Mesendoderm (in vitro differentiated cells): Measurements from ENCODE around the gene RER1.

Experiments
- DNase-seq: peaks from one replicate; pipeline ENCODE4 v3.0.0; 2013
- H2AK5ac ChIP-seq: 2 replicates; pipeline ENCODE4 v1.6.1; 2013; ENCODE audit warnings: low read length, inconsistent platforms
- H2BK120ac ChIP-seq: 2 replicates; pipeline ENCODE4 v1.6.1; 2013; ENCODE audit warnings: low read depth, mild to moderate bottlenecking, low read length, moderate library complexity, mixed read lengths
- H2BK15ac ChIP-seq: replicated peaks from 2 replicates; pipeline ENCODE4 v1.6.1; 2013; ENCODE audit warnings: low read depth, mild to moderate bottlenecking, moderate library complexity
- H2BK5ac ChIP-seq: 2 replicates; pipeline ENCODE4 v1.6.1; 2013; ENCODE audit warnings: low read length, inconsistent platforms
- H3K18ac ChIP-seq: 2 replicates; pipeline ENCODE4 v1.6.1; 2013; ENCODE audit warnings: mild to moderate bottlenecking, low read length, mixed read lengths
- H3K23ac ChIP-seq: one replicate; pipeline ENCODE4 v1.6.1; 2013; ENCODE audit warnings: low read length
- H3K27ac ChIP-seq: 2 replicates; pipeline ENCODE4 v1.5.1; 2013; ENCODE audit warnings: low read depth, mild to moderate bottlenecking, inconsistent platforms, low read length, moderate library complexity
- H3K27me3 ChIP-seq: 2 replicates; pipeline ENCODE4 v1.6.1; 2013; ENCODE audit warnings: low read length, control low read depth, mild to moderate bottlenecking, inconsistent platforms; ENCODE audit not compliant: insufficient read depth, poor library complexity
- H3K36me3 ChIP-seq: 2 replicates; pipeline ENCODE4 v1.6.1; 2013; ENCODE audit warnings: low read length, inconsistent platforms; ENCODE audit not compliant: control insufficient read depth, insufficient read depth
- H3K4ac ChIP-seq: one replicate; pipeline ENCODE4 v1.6.1; 2013; ENCODE audit warnings: low read depth, mild to moderate bottlenecking, low read length, moderate library complexity
- H3K4me1 ChIP-seq: 2 replicates; pipeline ENCODE4 v1.6.1; 2013; ENCODE audit warnings: low read depth, low read length, inconsistent platforms; ENCODE audit not compliant: control insufficient read depth
- H3K4me2 ChIP-seq: 2 replicates; pipeline ENCODE4 v1.6.1; 2013; ENCODE audit warnings: low read length
- H3K4me3 ChIP-seq: 2 replicates; pipeline ENCODE4 v1.5.1; 2013; ENCODE audit warnings: mild to moderate bottlenecking, low read length
- H3K56ac ChIP-seq: one replicate; pipeline ENCODE4 v1.6.1; 2013; ENCODE audit warnings: low read length
- H3K79me1 ChIP-seq: 2 replicates; pipeline ENCODE4 v1.6.1; 2013; ENCODE audit warnings: low read length, inconsistent platforms
- H3K79me2 ChIP-seq: 2 replicates; pipeline ENCODE4 v1.6.1; 2013; ENCODE audit warnings: mild to moderate bottlenecking, low read length; ENCODE audit not compliant: control insufficient read depth, insufficient read depth
- H3K9ac ChIP-seq: 2 replicates; pipeline ENCODE4 v1.6.1; 2013; ENCODE audit warnings: low read length, inconsistent platforms
- H4K5ac ChIP-seq: one replicate; pipeline ENCODE4 v1.6.1; 2013; ENCODE audit warnings: low read length
- H4K8ac ChIP-seq: one replicate; pipeline ENCODE4 v1.6.1; 2013; ENCODE audit warnings: low read depth, mild to moderate bottlenecking, control low read depth, low read length, moderate library complexity
- WGBS: extraction: QIAGEN DNeasy Blood & Tissue Kit; methylation state at CpG from one replicate; pipeline ENCODE4 v1.1.7; 2013; ENCODE audit warnings: low lambda C conversion rate, missing lambda C conversion rate; ENCODE audit not compliant: insufficient coverage; ENCODE audit errors: extremely low coverage; 5-methylcytosine and 5-hydroxymethylcytosine counted together

RER1 gene

DNA sequence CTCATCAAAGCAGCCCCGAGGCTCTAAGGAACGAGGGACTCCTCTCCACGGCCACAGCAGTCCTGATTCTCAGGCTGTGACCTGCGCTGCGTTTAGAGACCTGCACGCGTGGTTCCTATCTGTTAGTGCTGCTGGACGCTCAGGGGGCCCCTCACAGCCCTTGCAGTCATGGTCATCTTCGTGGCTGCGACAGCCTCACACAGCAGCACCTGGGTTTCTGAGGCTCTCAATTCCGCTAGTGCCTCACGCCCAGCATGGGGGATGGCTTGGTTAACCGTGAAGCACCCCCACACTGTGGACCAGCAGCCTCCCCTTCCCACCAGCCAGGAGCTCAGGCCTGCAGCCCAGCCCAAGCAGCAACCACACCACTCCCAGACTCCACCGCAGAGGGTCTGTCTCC, 8.1 kb upstream of the RER1 start:
- Histone ChIP-seq H2BK5ac (no peak overlapping the region), H3K4me1 (no peaks in the 10 kb centered on the region), H3K18ac (no peak overlapping the region), H3K27ac (no peak overlapping the region), H3K4me3 (no peak overlapping the region), H3K79me2 (no peaks in the 10 kb centered on the region), H3K9ac (no peak overlapping the region), H3K23ac (no peak overlapping the region), H3K36me3 (no peaks in the 10 kb centered on the region), H3K56ac (no peak overlapping the region), H2BK120ac (no peak overlapping the region), H4K8ac (no peak overlapping the region), H3K27me3 (no peaks in the 10 kb centered on the region), H3K79me1 (no peaks in the 10 kb centered on the region), H2BK15ac (no peak overlapping the region), H4K5ac (no peak overlapping the region), H3K4ac (no peak overlapping the region), H3K4me2 (no peak overlapping the region), H2AK5ac (no peak overlapping the region)
- WGBS: no CpG with 5 or more reads among the region's 14 CpGs
- no peak for DNase-seq

DNA sequence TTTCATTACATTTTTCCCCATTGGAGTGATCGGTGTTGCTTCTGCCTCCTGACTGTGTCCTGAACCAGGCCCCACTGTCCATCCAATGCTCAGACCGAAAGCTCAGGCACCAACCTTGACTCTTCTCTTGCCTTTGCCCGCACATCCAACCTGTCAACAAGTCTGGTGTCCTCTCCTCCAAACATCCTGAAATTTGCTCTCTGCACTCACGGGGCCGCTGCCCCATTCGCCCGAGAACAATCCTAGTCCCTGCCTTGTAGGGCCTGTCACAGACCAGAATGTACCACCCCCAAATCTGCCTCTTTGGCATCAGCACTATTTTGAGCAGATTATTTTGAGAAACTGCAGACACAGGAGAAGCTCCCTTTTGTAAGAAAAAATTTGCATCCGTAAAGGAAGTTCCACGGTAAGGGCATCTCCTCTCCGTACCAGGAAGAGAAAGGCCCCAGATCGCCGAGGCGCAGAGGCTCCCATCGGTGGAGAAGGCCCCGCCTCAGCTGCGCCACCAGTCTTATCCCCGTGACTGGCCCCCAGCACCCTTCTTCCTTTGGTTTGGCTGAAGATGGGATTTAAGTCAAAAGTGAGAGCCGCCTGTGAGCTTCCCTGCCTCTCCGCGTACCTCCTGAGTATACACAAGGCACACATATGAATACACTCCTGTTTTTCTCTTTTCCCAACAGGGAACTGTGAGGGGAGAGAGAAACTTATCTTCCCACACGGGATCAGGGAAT, 7.3 kb upstream of the RER1 start:
- Histone ChIP-seq H4K8ac (no peak overlapping the region), H3K4me3 (no peak overlapping the region), H2BK15ac (no peak overlapping the region), H4K5ac (no peak overlapping the region), H3K79me1 (no peaks in the 10 kb centered on the region), H3K9ac (no peak overlapping the region), H3K23ac (no peak overlapping the region), H3K4ac (no peak overlapping the region), H2BK5ac (no peak overlapping the region), H2AK5ac (no peak overlapping the region), H3K4me1 (no peaks in the 10 kb centered on the region), H3K27ac (no peak overlapping the region), H3K79me2 (no peaks in the 10 kb centered on the region), H3K27me3 (no peaks in the 10 kb centered on the region), H3K56ac (no peak overlapping the region), H2BK120ac (no peak overlapping the region), H3K36me3 (no peaks in the 10 kb centered on the region), H3K4me2 (no peak overlapping the region), H3K18ac (no peak overlapping the region)
- no CpG with 5 or more reads among the region's 21 CpGs for WGBS
- DNase-seq: no peak

DNA sequence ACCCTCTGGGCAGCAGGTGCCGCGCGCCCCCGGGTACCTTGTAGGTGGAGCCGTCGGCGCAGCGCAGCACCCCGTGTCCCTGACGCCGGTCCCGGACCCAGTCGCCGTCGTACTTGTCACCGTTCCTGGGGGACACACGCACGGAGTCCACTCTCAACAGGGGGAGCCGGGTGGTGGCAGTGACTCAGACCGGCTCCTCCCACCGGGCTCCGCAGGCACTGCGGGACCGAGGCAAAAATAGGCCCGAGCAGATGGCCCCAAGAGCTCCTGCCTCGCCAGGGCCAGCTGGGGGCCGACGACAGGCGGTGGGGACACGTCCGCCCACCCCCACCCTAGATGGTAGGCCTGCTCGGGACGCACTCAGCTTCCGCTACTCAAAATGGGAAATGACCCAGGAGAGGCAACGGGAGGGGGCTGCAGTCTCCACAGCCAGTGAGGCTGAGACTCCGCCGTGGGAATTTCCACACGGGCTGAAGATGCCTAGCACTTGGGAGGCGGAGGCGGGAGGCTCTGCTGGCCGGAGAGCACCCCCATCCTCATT, 6.6 kb upstream of the RER1 start:
- DNase-seq: no peak
- Histone ChIP-seq H2BK15ac (no peak overlapping the region), H3K4me3 (no peak overlapping the region), H4K5ac (no peak overlapping the region), H3K9ac (no peak overlapping the region), H2AK5ac (no peak overlapping the region), H3K79me2 (no peaks in the 10 kb centered on the region), H3K23ac (no peak overlapping the region), H3K36me3 (no peaks in the 10 kb centered on the region), H2BK120ac (no peak overlapping the region), H2BK5ac (no peak overlapping the region), H3K56ac (no peak overlapping the region), H3K4me1 (no peaks in the 10 kb centered on the region), H3K79me1 (peaks cover 2% of the 10 kb centered on the region), H3K27me3 (no peaks in the 10 kb centered on the region), H3K4ac (no peak overlapping the region), H3K27ac (no peak overlapping the region), H3K18ac (no peak overlapping the region), H3K4me2 (no peak overlapping the region), H4K8ac (no peak overlapping the region)
- no CpG with 5 or more reads among the region's 41 CpGs for WGBS

DNA sequence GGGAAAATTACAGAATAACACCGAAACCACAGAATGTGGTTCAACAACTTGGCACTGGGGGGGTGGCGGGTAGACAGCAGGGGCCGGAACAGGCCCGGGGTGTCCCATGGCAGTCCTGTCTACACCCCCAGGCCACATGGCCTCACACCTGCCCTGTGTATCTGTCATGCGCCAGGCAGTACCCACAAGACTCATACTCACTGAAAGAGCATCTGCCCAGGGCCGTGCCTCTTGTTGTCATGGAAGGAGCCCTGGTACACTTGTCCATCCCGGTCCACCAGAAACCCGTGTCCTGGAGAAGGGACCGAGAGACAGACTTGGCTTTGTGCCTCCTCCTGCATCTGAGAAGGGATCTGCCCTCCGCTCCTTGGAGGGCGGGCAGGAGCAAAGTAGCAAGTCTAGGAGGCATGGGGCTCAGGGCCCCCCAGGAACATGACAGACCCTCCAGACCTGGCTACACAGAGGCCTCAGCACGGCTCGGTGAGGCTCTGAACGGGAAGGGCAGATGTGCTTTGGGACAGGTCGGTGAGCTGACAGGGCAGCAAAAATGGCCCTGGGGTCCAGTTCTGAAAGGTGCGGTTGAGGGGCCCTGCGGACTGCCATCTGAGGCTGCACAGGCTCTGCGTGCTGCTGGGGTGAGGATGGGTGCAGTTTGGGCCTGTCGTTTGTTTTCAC, 5.9 kb upstream of the RER1 start:
- H2BK5ac ChIP-seq: no peak overlapping the region

DNA sequence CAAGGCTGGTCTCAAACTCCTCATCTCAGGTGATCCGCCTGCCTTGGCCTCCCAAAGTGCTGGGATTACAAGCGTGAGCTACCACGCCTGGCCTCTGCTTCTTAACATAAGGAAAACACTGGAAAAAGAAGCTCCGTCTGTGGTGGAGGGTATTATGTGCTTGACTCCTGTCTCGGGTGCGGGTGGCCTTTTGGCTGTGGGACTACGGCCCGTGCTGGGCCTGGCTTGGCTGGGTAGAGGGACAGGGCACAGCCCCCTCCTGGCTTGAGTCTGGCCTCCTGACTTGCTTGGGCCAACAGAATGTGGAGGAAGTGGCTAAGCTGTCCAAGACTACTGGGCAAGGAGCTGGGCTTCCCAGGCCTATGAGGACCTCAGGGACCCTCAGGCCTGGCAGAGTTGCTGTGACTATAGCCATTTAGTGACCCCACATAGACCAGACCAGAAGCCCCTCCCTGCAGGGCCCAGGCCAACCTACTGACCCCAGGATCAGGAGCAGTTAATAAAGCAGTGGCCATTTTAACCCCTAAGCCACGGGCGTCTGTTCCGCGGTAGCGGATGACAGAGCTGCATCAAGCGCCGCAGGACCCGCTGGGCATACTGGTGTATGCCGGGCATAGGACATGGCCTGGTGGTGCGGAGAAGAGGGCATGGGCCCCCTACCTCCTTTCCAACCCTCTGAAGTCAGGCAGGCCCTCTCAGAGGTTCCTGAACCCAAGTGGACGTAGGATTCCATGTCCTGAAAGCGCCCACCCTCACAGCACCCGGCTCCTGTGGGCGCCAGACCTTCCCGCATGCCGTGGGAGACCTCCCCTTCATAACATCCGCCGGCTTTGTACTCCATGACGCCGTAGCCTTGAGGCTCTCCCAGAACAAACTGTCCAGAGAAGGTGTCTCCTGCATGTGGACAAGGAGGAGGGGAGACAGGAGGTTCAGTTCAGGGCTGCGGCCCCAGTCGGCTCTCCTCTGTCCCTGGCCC, 4.7 kb upstream of the RER1 start:
- Histone ChIP-seq H2BK5ac (no peak overlapping the region), H2BK15ac (no peak overlapping the region), H2BK120ac (no peak overlapping the region), H3K9ac (no peak overlapping the region), H3K23ac (no peak overlapping the region), H4K8ac (no peak overlapping the region), H3K79me1 (peaks cover 5% of the 10 kb centered on the region), H3K4me3 (no peak overlapping the region), H3K4me1 (no peaks in the 10 kb centered on the region), H3K18ac (no peak overlapping the region), H2AK5ac (no peak overlapping the region), H3K4ac (no peak overlapping the region), H3K27me3 (no peaks in the 10 kb centered on the region), H3K79me2 (no peaks in the 10 kb centered on the region), H3K4me2 (no peak overlapping the region), H3K27ac (no peak overlapping the region), H3K56ac (no peak overlapping the region), H4K5ac (no peak overlapping the region), H3K36me3 (no peaks in the 10 kb centered on the region)
- no CpG with 5 or more reads among the region's 30 CpGs for WGBS
- no peak for DNase-seq

More for the DNA sequence above, 5.9 kb upstream of the RER1 start:
- DNase-seq: no peak
- H3K56ac ChIP-seq: no peak overlapping the region
- H3K36me3 ChIP-seq: no peaks in the 10 kb centered on the region
- no peaks in the 10 kb centered on the region for H3K27me3 ChIP-seq
- no peak overlapping the region for H3K9ac ChIP-seq
- H3K79me1 ChIP-seq: peaks cover 5% of the 10 kb centered on the region
- no peak overlapping the region for H3K4me3 ChIP-seq
- no peak overlapping the region for H4K5ac ChIP-seq
- no peak overlapping the region for H4K8ac ChIP-seq
- no peak overlapping the region for H3K4ac ChIP-seq
- no peak overlapping the region for H3K4me2 ChIP-seq
- H3K27ac ChIP-seq: no peak overlapping the region
- no peak overlapping the region for H3K23ac ChIP-seq
- no peak overlapping the region for H3K18ac ChIP-seq
- no peak overlapping the region for H2BK15ac ChIP-seq
- no peaks in the 10 kb centered on the region for H3K4me1 ChIP-seq
- no CpG with 5 or more reads among the region's 19 CpGs for WGBS
- H3K79me2 ChIP-seq: no peaks in the 10 kb centered on the region
- H2AK5ac ChIP-seq: no peak overlapping the region
- H2BK120ac ChIP-seq: no peak overlapping the region
